HG03280 (cell line): Measurements from ENCODE around the gene OGG1.

ENCODE experiments used
- ATAC-seq: cut with Tn5 transposase; IDR thresholded peaks from one replicate; pipeline ENCODE4 v1.9.1; 2021; ENCODE audit warnings: mild to moderate bottlenecking, moderate library complexity; ENCODE audit not compliant: unreplicated experiment

OGG1 gene

GRCh38 chr3:9749645-9750555 is at the start of gene OGG1:
OGG1 (plus strand) TSS chr3:9749952; CDS start chr3:9750287, 335 bp downstream.
- peak; percentile 93 for ATAC-seq

- ATAC-seq: no peak
Measured at GRCh38 chr3:9700536-9700935, 49.2 kb upstream of the OGG1 start.

GRCh38 chr3:9701006-9701405 is 48.7 kb upstream of the OGG1 start:
- ATAC-seq: no peak

- ATAC-seq: no peak
Measured at GRCh38 chr3:9701711-9702110, 48.0 kb upstream of the OGG1 start.

GRCh38 chr3:9703240-9703639 is 46.5 kb upstream of the OGG1 start:
- ATAC-seq: no peak

GRCh38 chr3:9703736-9704346 is 45.9 kb upstream of the OGG1 start, which contains the start of gene CPNE9:
CPNE9 (plus strand) TSS chr3:9703833; CDS start chr3:9703997, 164 bp downstream.
- ATAC-seq: no peak

- no peak for ATAC-seq
Measured at GRCh38 chr3:9704347-9705322, 45.1 kb upstream of the OGG1 start.

- no peak for ATAC-seq
Measured at GRCh38 chr3:9710174-9710739, 39.5 kb upstream of the OGG1 start.

- ATAC-seq: no peak
Measured at GRCh38 chr3:9712415-9712814, 37.3 kb upstream of the OGG1 start.

- ATAC-seq: no peak
Measured at GRCh38 chr3:9713142-9713541, 36.6 kb upstream of the OGG1 start.

GRCh38 chr3:9715136-9715535 is 34.6 kb upstream of the OGG1 start:
- no peak for ATAC-seq

- no peak for ATAC-seq
Measured at GRCh38 chr3:9715764-9716437, 33.9 kb upstream of the OGG1 start.

GRCh38 chr3:9716801-9717555 is 32.8 kb upstream of the OGG1 start:
- ATAC-seq: no peak

GRCh38 chr3:9717563-9717962 is 32.2 kb upstream of the OGG1 start:
- no peak for ATAC-seq

- ATAC-seq: no peak
Measured at GRCh38 chr3:9718118-9718517, 31.6 kb upstream of the OGG1 start.

GRCh38 chr3:9721015-9721699 is 28.6 kb upstream of the OGG1 start:
- no peak for ATAC-seq

- no peak for ATAC-seq
Measured at GRCh38 chr3:9721700-9722060, 28.1 kb upstream of the OGG1 start.

GRCh38 chr3:9725775-9726515 is 23.8 kb upstream of the OGG1 start:
- no peak for ATAC-seq
